Lower lobe of right lung (tissue), 2 donors: ENCODE measurements around the gene RPAP3. TPM values are rescaled to one million over a fixed set of nuclear protein-coding genes. Genes with fewer than 3 reads are reported as not detected.
A peak's percentile ranks its signal among the peaks of the same experiment; 100 is the strongest.

Experiments used
- ATAC-seq, 2 donors: fragments of 200-7000 bp; cut with Tn5 transposase; one replicate each; pipeline ENCODE4 v1.9.1; 2020 to 2022; ENCODE audit warnings: mild to moderate bottlenecking in 2 of 2, moderate library complexity in 2 of 2
- DNase-seq: peaks from one replicate; pipeline ENCODE4 v3.0.0-alpha.2; 2020
- H3K27ac ChIP-seq: fragments of 200-600 bp; one replicate; pipeline ENCODE4 v1.8.0; 2022
- H3K27me3 ChIP-seq: fragments of 200-600 bp; one replicate; pipeline ENCODE4 v1.8.0; 2022; ENCODE audit warnings: low read depth
- H3K36me3 ChIP-seq: fragments of 200-600 bp; one replicate; pipeline ENCODE4 v1.8.0; 2022; ENCODE audit warnings: mild to moderate bottlenecking
- H3K4me1 ChIP-seq: fragments of 200-600 bp; one replicate; pipeline ENCODE4 v1.8.0; 2022
- H3K4me3 ChIP-seq: fragments of 200-600 bp; one replicate; pipeline ENCODE4 v1.8.0; 2022; ENCODE audit warnings: mild to moderate bottlenecking
- H3K9me3 ChIP-seq: fragments of 200-600 bp; one replicate; pipeline ENCODE4 v1.8.0; 2022
- intact Hi-C: fragments of 100-400 bp; cut with DNase I; formaldehyde crosslinking; loops from one replicate; pipeline ENCODE4 v1.11.0; 2022
- long read RNA-seq: library from polyadenylated mRNA; unstranded; transcript quantifications from one replicate; pipeline ENCODE4 v2.0.0, GENCODE V29; 2021
- total RNA-seq: library from RNA; stranded (reverse); fragmentation: NEBNext Ultra II Directional; extraction: Animal tissue kit (Norgen Biotek cat#: 25700); gene quantifications from one replicate; pipeline ENCODE4 v1.2.1, GENCODE V29; 2021
- TF ChIP-seq, protein P1 (sequence below): fragments of 200-600 bp; IDR thresholded peaks from one replicate; pipeline ENCODE4 v1.8.0; 2022; ENCODE audit warnings: antibody characterized with exemption, mild to moderate bottlenecking
- donor health status: DM: no; HTN: yes; CAD: no; lungs with severe emphysema.

RPAP3 gene, protein sequence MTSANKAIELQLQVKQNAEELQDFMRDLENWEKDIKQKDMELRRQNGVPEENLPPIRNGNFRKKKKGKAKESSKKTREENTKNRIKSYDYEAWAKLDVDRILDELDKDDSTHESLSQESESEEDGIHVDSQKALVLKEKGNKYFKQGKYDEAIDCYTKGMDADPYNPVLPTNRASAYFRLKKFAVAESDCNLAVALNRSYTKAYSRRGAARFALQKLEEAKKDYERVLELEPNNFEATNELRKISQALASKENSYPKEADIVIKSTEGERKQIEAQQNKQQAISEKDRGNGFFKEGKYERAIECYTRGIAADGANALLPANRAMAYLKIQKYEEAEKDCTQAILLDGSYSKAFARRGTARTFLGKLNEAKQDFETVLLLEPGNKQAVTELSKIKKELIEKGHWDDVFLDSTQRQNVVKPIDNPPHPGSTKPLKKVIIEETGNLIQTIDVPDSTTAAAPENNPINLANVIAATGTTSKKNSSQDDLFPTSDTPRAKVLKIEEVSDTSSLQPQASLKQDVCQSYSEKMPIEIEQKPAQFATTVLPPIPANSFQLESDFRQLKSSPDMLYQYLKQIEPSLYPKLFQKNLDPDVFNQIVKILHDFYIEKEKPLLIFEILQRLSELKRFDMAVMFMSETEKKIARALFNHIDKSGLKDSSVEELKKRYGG
- 20.2 TPM for total RNA-seq
- long read RNA-seq, full-length matches to known transcripts = 17 of 22 reads
- long read RNA-seq, partial matches to known transcripts = 0 of 22 reads
- long read RNA-seq, other reads (novel, unspliced or antisense) = 5 of 22 reads

DNA sequence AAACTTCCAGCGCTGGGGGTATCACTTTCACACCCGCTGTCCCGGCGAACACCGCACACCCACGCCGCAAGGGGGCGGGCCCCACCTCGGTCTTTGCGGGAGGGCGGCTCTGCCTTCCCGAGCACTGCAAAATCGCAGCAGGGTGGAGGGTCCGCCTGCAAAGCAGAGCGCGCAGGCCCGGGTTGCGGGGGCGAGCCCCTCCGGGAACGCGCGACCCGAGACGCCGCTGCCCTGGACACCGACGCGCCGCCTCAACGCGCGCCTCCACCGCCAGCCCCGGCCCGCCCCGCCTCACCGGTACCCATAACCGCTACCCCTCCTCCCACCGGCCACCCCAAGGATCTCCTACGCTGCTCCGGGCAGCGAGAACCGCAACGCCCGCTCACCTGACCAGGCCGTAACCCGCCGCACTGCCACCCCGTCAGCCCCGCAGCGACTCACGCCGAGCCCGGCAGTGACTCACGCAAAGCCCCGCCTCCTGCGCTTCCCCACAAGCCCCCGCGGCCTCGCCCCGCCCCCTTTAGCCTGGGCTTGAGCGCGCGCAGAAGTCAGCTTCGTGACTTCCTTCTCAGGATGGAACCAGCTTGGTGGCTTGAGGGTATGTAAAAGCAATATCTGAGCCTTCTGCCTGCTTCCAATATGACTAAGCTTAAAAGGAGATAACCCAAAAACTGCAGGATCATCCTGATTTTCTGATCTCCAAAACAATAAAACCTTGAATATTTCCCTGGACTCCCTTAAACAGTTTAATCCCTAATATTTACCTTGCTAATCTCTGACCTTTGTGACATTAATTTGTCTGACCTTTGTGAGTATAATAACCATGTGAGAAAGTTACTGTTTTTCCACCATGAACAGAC lies at the start of gene RPAP3:
TSS of gene RPAP3 (minus strand) at position 465 of the 860 bp plus-strand sequence. CDS start 3,190 bp downstream, outside the sequence.
- Histone ChIP-seq H3K9me3 (no peaks in the 10 kb centered on the region), H3K27me3 (no peaks in the 10 kb centered on the region), H3K36me3 (peaks cover 6% of the 10 kb centered on the region), H3K4me3 (peak within 1 kb of the TSS; percentile 94), H3K27ac (peak within 1 kb of the TSS; percentile 89), H3K4me1 (peaks cover 35% of the 10 kb centered on the region)
- peak; percentile 99 to 100 for ATAC-seq
- TF ChIP-seq, protein P1, sequence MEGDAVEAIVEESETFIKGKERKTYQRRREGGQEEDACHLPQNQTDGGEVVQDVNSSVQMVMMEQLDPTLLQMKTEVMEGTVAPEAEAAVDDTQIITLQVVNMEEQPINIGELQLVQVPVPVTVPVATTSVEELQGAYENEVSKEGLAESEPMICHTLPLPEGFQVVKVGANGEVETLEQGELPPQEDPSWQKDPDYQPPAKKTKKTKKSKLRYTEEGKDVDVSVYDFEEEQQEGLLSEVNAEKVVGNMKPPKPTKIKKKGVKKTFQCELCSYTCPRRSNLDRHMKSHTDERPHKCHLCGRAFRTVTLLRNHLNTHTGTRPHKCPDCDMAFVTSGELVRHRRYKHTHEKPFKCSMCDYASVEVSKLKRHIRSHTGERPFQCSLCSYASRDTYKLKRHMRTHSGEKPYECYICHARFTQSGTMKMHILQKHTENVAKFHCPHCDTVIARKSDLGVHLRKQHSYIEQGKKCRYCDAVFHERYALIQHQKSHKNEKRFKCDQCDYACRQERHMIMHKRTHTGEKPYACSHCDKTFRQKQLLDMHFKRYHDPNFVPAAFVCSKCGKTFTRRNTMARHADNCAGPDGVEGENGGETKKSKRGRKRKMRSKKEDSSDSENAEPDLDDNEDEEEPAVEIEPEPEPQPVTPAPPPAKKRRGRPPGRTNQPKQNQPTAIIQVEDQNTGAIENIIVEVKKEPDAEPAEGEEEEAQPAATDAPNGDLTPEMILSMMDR = peak; percentile 66
- intact Hi-C loops = no loop called here
- peak; percentile 99 for DNase-seq

DNA sequence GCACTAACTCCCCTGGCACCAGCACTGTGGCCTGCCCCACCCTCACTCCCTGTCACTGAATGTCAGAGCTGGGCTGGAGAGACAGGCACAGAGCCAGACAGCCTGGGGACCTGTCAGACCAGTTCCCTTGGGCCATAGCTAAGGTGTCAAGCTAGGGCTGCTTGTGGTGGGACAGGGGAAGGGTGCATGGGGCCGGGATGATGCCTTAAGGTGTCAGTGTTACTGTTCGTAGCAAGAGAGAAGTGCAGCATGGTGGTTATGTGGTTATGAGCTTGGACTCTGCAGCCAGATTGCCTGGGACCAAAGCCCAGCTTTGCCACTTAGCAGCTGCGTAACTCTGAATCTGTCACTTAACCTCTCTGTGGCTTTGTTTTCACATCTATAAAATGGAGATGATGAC lies 49.1 kb upstream of the RPAP3 start:
- no peaks in the 10 kb centered on the region for H3K27me3 ChIP-seq
- H3K27ac ChIP-seq = peak overlapping the region; percentile 84
- TF ChIP-seq, protein P1 = no peak
- no peaks in the 10 kb centered on the region for H3K9me3 ChIP-seq
- DNase-seq = peak; percentile 86
- intact Hi-C loops = no loop called here
- H3K4me3 ChIP-seq = peak overlapping the region; percentile 68
- peak; percentile 62 to 64 for ATAC-seq
- H3K4me1 ChIP-seq = peaks cover 71% of the 10 kb centered on the region
- peaks cover 17% of the 10 kb centered on the region for H3K36me3 ChIP-seq

DNA sequence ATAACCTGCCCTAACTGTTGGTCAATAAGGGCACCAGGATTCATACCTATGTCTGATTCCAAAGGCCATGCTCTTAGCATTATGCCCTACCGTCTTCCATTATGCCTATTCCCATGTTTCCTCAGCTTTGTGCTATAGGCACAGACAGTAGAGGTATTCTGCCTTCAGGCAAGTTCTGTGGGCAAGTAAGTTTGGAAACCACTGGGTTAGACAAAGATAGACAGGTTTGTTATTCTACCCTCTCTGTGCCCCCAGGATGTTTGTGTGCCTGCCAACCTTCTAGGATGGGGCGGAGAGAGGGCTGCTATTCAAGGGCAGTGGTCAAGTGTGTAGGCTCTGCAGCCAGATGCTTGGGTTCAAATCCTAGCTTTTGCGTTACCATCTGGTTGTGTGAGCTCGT lies 48.3 kb upstream of the RPAP3 start:
- H3K27me3 ChIP-seq = no peaks in the 10 kb centered on the region
- no peak for DNase-seq
- peak overlapping the region; percentile 84 for H3K27ac ChIP-seq
- no peak for ATAC-seq
- H3K4me3 ChIP-seq = peak overlapping the region; percentile 7
- no peaks in the 10 kb centered on the region for H3K9me3 ChIP-seq
- peaks cover 65% of the 10 kb centered on the region for H3K4me1 ChIP-seq
- intact Hi-C loops = no loop called here
- TF ChIP-seq, protein P1 = no peak
- H3K36me3 ChIP-seq = peaks cover 24% of the 10 kb centered on the region

DNA sequence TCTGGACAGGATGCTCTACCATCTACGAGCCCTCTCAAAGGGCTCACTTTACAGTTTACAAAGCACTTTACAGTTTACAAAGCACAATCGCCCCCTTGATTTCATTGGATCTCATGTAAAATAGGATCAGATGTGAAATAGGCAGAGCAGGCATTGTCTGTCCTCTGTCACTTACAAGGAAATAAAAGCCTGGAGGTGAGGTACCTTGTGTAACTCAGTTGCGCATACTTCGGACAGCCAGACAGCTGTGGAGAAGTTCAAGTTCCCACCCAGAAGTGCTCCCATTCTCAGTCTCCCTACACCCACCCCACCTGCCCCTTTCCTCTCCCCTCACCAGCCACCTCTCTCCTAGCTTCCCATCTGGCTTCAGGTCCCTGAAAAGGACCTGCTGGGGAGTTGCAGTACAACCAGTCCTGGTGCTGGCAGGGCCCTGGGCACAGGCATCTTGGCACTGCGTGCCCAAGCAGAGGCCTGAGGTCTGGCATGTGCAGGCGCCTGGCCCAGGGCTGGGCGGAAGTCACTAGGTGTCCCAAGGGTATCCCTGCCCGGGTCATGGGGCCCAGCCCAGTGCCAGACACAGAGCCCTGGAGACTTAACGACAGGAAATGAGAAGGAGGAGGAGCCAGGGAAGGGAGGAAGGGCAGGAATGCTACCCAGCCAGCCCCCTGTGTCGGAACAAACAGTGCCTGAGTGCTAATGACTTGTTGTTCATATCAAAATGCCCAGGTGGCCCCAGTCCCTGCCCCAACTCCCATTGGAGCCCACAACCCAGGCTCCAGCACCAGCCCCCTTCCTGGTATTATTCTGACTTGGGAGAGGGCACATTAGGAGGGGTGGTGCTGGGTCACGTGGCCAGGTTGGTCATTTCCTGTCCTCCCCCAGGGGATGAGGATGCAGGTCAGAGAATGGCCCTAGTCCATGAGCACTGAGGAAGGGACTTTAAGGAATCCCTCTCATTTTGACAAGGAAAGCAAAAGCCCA lies 47.5 kb upstream of the RPAP3 start:
- Histone ChIP-seq H3K4me3 (peak overlapping the region; percentile 7), H3K36me3 (peaks cover 31% of the 10 kb centered on the region), H3K9me3 (no peaks in the 10 kb centered on the region), H3K4me1 (peaks cover 64% of the 10 kb centered on the region), H3K27me3 (no peaks in the 10 kb centered on the region), H3K27ac (peak overlapping the region; percentile 84)
- TF ChIP-seq, protein P1 = no peak
- peak; percentile 74 to 84 for ATAC-seq
- intact Hi-C loops = no loop called here
- DNase-seq = peak; percentile 90
